ENCODE results near the gene NATD1. TPM values are rescaled to one million over a fixed set of nuclear protein-coding genes. Genes with fewer than 3 reads are reported as not detected.
"Not testable (repeated sequence)": the region's sequence is repeated elsewhere in the genome, so short reads cannot be mapped to it uniquely, and the experiment has no call there.

NATD1 gene
- total RNA-seq, 2 experiments from 2014 or later, result 1.8 to 1.9 TPM

DNA sequence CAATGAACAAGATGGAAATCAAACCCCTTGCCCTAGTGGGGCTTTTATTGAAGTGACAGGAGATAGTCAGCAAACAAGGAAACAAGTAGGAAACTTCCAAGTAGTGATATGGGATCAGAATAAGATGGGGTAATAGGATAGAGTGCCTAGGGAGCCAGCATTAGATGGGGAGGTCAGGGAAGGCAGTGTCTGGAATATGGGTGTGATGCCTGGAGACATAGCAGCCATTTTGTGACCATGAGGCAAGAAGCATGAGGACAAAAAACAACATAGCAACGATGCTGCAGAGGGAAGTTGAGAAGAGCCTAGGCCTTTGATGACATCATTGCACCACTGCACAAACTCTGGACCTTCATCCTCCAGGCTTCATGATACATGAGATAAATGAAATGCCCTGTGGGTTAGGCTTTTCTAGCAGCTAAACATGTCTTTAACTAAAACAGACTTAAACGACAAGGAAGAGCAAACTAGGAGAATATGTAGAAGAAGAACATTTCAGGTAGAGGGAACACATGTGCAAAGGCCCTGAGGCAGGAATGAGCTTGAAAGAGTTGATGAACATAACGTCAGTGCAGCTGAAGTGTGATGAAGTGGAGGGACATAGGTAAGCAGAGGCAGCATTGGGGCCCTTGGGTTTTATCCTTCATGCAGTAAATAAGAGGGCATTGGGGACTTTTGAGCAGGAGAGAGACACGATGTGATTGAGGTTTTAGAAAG is 21.0 kb downstream of the NATD1 start:
- CTCF ChIA-PET, result interaction anchor here (0.7 kb wide), 1 partner anchor 756 kb away, joined by 3 read pairs; no protein-coding TSS in a partner anchor
- POLR2A ChIA-PET, result interaction anchor here (0.7 kb wide), 1 partner anchor 12 kb away, joined by 7 read pairs; no protein-coding TSS in a partner anchor

DNA sequence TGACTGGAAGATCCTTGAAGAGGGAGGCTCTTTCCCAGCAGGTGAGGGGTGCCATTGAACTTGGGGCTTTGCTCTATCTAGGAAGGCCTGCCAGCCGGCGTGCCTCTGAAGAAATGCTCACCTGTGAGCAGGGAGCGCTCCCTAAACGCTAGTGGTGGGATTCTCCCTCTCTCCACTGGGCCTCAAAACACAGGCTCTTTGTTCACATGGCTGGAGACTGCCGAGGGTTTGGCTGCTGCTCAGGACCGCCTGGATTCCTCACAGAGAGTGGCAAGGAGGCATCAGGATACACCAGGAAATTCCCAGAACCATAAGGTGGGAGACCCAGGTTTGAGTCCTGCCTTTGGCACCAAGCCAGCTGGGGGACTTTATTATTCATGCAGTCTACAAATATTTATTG is 21.7 kb downstream of the NATD1 start:
- CTCF ChIA-PET, result no interaction called here
- POLR2A ChIA-PET, result no interaction called here

DNA sequence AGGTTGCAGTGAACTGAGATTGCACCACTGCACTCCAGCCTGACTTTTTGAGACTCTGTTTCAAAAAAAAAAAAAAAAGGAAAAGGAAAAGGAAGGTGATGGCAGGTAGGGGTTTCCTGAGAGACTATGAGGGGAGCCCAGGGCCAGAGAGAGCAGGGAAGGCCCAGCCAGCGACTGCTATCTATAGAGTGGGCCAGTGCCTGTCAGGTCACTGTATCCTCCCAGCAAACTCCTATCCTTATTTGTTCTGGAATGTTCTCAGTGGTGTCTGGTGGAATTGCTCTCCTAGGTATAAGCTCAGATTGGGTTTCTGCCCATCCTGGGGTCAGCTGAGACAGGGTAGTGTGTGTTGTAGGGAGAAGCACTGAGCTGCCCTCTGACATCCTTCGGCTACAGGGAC is 24.4 kb downstream of the NATD1 start:
- CTCF ChIA-PET, result no interaction called here
- POLR2A ChIA-PET, result interaction anchor here (0.6 kb wide), 1 partner anchor 48 kb away, joined by 4 read pairs; no protein-coding TSS in a partner anchor

DNA sequence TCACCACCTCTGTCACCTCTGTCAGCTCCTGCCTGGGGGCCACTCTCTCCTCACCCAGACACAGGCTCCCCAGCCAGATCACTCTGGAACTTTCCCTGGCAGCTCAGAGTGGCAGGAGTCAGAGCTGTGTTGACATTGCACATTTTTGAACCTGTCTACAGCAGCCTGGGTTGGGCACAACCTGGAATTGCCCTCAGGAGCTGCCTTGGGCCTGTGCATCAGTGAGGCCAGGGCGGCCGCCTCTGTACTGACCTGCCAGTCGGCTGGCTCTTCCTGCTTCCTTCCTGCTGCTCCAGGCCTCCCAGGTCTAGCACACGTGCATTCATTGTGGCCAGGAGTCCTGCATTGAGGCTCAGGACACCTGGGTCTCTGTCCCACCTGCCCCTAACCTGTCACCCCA is 25.1 kb downstream of the NATD1 start:
- ChIA-PET POLR2A (no interaction called here), CTCF (no interaction called here)

DNA sequence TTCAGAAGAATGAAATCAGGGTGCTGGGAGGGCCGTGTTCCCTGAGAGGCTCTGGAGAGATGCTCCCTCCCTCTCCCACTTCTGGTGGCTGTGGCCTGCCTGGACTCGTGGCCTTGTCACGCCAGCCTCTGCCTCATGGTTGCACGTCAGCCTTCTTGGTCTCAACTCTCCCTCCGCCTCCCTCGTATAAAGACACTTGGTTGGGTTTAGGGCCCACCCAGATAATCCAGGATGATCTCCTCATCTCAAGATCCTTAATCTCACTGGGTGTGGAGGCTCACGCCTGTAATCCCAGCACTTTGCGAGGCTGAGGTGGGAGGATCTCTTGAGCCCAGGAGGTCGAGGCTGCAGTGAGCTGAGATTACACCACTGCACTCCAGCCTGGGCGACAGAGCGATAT is 25.9 kb downstream of the NATD1 start:
- POLR2A ChIA-PET, result not testable (repeated sequence)

DNA sequence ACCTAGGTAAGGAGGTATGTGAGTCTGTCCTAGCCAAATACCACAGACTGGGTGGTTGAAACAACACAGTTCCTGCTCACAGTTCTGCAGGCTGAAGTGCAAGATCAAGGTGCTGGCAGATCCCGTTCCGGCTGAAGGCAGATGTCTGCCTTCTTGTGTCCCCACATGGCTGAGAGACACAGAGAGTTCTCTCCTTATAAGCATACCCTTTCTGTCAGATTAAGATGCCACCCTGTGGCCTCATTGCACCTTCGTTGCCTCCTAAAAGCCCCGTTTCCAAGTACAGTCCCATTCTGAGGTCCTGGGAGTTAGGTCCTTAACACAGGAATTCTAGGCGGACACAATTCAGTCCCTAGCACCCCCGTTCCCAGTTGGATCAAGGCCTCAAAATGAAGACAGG is 30.1 kb downstream of the NATD1 start:
- POLR2A ChIA-PET, result no interaction called here
- CTCF ChIA-PET, result interaction anchor here (0.6 kb wide), 1 partner anchor 34 kb away, joined by 3 read pairs; no protein-coding TSS in a partner anchor

More for the DNA sequence above, 25.9 kb downstream of the NATD1 start:
- CTCF ChIA-PET, result not testable (repeated sequence)

DNA sequence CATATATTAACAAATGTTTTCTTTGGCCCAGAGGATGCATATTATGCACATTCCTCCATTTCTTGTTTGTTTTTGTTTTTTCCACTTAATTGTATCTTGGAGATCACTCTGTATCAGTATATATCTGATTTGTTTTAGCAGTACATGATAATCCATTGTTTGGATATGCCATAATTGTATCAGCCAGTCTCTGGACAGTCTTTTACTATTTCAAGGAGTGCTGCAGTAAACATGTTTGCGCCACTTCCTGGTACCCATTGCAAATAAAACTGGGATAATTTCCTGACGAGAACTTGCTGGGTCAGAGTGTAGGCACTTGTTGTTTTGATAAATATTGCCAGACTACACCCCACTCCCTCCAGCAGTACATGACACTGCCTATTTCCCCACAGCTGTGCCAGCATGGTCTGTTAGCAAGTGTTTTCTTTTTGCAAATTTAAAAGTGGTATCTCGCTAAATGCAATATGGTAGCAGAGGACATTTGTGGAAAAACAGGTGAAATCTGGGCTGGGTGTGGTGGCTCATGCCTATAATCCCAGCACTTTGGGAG is 34.3 kb downstream of the NATD1 start:
- ChIA-PET POLR2A (no interaction called here), CTCF (no interaction called here)

DNA sequence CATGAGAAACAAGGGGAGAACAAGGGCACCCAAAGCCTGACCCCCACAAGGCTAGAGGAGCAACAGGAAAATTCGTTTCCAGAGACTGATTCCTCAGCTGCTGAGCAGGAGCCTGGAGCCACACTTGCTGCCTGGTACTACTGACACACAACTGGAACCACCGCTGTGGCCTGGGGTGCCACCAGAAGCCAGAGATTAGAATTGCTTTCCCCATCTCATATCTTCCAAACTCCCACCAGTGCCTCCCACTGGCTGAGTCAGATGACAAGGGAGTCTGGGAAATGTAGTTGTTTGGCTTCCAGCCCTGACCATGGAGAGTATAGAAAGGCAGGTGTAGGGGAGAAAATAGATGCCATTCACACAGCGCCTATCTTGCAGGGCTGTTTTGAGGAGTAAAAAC is 35.1 kb downstream of the NATD1 start:
- CTCF ChIA-PET, result interaction anchor here (1.9 kb wide), 1 partner anchor 62 kb away, joined by 6 read pairs; no protein-coding TSS in a partner anchor

DNA sequence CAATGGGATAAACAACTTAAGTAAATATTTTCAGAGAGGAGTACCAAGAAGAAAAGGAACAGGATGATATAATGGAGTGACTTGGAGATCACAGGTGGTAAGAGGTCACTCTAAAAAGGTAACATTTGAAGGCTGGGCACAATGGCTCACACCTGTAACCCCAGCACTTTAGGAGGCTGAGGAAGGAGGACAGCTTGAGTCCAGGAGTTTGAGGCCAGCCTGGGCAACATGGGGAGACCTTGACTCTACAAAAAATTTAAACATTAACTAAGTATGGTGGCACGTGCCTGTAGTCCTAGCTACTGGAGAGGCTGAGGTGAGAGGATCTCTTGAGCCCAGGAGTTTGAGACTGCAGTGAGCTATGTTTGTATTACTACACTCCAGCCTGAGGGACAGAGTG is 35.9 kb downstream of the NATD1 start:
- ChIA-PET POLR2A (no interaction called here), CTCF (interaction anchor here (1.9 kb wide), 1 partner anchor 62 kb away, joined by 6 read pairs; no protein-coding TSS in a partner anchor)

More for the DNA sequence above, 35.1 kb downstream of the NATD1 start:
- POLR2A ChIA-PET, result no interaction called here

DNA sequence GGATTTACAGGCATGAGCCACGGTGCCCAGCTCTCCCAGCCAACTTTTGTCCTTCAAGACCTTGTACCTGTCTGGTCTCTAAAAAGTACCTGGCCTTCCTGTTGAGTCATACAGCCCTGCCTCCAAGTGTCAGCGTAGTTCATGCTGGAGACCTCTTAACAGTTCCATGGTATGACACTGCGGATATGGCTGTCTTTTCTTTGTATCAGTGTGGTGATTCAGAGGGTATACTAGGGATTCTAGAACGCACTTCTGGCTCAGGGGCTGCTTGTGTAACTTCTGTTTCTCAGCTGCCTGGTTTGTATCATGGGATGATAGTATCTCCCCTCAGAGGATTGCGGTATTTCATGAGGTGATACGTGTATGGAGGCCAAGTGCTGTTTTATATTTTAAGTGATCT is 37.3 kb downstream of the NATD1 start:
- CTCF ChIA-PET, result interaction anchor here (1.2 kb wide), 1 partner anchor 63 kb away, joined by 3 read pairs; no protein-coding TSS in a partner anchor
- POLR2A ChIA-PET, result no interaction called here

DNA sequence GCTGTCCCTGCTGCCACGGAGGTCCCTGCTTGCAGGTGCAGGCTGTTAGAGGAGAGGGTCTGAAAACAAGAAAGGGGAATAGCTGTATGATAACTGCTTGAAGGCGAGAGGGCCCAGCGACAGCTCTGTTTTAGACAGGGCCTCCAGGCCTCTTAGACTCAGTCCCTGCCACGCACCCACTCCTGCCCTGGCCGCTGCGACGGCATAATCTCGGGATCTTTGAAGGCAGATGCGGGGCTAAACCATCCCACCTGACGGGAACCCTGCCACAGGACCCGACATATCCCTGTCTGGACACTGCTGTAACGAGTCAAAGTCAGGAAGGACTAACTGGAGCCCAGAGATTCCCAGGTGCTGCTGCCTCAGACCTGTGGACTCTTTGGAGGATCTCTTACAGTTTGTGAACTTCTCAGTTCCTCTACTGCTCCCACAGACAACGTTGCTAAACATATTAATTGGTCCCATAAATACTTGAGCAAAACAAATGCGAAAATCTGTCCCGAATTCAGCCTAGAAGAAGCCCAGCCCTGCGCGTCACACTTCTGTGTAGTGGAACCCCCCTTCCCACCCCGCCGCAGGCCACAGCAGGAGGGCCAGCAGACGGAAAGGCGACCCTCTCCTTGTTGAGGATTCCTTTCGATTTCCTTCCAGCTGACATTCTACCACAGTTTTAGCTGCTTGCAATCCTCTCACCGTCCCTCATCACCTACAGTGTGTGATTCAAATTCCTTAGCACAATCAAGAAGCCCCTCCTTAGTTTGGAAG is 38.3 kb downstream of the NATD1 start:
- CTCF ChIA-PET, result interaction anchor here (1.2 to 1.4 kb wide), 2 partner anchors 64 to 116 kb away, joined by 3 read pairs; no protein-coding TSS in a partner anchor
- POLR2A ChIA-PET, result interaction anchor here (1.0 kb wide), 1 partner anchor 61 kb away, joined by 3 read pairs; no protein-coding TSS in a partner anchor

DNA sequence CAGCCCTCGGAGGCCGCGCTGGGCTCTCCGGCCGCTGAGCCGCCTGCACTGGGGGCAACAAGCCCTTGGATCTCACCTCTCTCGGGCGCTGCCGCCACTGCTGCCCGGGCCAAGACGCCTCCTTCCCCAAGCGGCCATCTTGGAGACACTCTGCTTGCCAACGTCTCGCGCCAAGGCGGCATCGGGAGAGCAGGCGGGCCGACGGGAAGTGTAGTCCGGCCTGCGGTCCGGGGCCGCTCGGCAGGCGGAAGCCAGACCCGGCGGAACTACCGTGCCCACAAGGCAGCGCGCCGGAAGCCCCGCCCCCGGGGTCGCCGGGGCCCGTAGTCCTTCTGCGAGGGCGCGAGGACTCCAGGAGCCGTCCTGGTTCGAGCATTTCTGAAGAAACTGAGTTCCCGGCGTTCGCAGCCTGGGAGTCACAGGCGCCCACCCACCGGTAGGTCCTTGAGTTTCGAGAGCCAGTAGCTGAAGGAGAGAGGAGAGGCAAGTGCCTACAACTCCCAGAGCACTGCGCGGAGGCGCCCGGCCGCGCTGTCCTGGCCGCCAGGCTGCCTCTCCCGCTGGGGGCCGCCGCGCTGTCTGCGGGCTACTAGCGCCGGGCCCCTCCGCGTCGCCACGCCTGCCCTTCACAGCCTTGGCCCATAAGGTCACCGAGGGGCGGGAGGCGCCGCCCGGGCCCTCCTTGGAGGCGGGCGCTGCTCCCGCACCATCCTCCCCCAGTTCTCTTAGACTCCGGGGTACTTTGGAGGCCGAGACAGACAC is 39.0 kb downstream of the NATD1 start, which contains the start of gene TMEM11:
TMEM11 (minus strand) TSS at position 147 of the 762 bp plus-strand sequence; CDS start at position 138, 9 bp downstream.
- ChIA-PET POLR2A (interaction anchor here (1.0 kb wide), 2 partner anchors 62 to 74 kb away, joined by 3 read pairs; no protein-coding TSS in a partner anchor), CTCF (interaction anchor here (1.4 kb wide), 1 partner anchor 115 kb away, joined by 3 read pairs; no protein-coding TSS in a partner anchor)

DNA sequence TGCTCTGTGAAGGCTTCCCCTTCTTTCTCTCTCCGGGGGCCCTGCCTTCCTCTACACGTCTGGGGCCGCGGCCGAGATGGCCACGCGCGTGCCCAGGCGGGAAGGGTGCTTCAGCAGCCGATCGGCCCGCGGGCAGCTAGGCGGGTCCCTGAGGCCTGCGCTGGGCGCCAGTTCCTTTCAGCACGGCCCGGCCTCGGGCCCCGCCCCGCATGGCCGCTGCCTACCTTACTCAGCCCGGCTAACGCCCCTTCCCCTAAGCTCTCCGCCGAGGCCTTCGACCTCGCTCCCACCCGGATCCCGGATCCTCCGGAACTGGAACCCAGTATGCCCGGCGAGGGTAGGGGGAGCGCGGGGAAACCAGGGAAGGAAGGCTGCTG is 39.6 kb downstream of the NATD1 start:
- ChIA-PET POLR2A (interaction anchor here (1.0 kb wide), 2 partner anchors 62 to 75 kb away, joined by 3 read pairs; no protein-coding TSS in a partner anchor), CTCF (interaction anchor here (1.2 to 1.4 kb wide), 2 partner anchors 10 to 114 kb away, joined by 3 to 4 read pairs; no protein-coding TSS in a partner anchor)

DNA sequence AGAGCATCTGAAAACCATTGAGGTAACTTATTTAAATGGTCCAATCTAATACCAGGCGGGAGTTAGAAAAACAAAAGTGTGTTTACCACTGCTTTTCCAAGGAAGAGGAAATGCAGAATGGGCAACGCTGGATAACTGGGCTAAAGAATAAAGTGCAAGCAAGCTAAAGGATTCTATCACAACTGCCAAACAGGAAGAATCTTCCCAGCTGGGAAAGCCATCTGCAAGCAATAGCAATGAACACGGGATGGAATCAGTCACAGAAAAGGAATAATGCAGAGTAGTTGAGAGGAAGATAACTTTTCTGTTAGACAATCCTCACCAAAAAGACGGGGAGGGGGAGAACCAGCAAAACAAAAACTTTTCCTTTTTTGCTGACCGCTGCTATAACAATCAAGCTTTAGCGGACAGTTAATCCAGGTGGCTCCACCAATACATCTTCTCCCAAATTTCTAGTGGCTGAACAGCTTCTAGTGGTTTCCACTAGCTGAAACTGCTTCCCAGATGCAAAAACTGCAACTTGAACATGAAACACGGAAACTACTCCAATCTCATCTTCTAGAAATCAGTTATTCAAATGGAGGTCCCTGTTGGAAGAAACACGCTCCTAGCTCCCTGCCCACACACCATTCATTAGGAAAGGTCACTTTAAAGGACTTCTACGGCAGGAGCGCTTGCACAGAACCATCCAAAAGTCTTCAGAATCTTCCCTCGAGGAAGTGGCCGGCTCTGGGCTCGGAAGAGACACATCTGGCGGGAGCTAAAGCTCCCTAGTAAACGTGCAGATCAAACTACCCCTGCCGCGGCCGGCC is 40.2 kb downstream of the NATD1 start:
- CTCF ChIA-PET, result interaction anchor here (1.2 kb wide), 1 partner anchor 9 kb away, joined by 4 read pairs; no protein-coding TSS in a partner anchor
- POLR2A ChIA-PET, result interaction anchor here (1.0 kb wide), 2 partner anchors 55 to 75 kb away, joined by 3 read pairs; no protein-coding TSS in a partner anchor

DNA sequence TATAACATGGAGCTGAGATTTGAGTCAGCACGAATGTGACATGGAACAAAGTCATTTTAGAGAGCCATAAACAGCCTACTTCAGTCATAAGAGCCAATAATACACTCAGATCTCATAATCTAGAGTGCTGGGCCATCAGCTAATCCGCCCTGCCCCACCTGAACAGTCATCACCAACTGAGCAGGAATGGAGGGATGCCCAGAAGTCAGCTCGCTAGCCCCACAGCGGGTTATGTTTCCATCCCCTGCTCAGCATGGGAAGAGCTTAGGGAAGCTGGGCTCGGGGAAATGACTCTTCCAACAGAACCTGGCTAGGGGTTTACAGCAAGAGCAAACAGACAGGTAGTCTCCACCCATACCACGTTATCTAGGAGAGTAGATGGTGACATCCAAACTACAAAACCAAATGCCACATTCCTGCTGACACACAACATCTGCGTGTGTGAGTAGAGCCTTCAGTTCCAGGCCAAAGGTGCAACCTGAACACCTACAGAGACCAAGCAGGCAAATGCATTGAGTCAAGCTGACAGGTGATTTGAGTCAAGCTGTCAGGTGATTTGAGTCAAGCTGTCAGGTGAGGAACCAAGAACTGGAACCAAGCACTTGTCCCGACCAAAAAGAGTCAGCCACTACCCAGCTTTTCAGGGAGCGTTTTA is 41.3 kb downstream of the NATD1 start:
- CTCF ChIA-PET, result interaction anchor here (1.9 kb wide), 1 partner anchor 84 kb away, joined by 5 read pairs; no protein-coding TSS in a partner anchor
- POLR2A ChIA-PET, result interaction anchor here (0.8 to 1.0 kb wide), 3 partner anchors 54 to 169 kb away, joined by 3 to 4 read pairs (median 3); partner anchors contain the start of gene USP22

DNA sequence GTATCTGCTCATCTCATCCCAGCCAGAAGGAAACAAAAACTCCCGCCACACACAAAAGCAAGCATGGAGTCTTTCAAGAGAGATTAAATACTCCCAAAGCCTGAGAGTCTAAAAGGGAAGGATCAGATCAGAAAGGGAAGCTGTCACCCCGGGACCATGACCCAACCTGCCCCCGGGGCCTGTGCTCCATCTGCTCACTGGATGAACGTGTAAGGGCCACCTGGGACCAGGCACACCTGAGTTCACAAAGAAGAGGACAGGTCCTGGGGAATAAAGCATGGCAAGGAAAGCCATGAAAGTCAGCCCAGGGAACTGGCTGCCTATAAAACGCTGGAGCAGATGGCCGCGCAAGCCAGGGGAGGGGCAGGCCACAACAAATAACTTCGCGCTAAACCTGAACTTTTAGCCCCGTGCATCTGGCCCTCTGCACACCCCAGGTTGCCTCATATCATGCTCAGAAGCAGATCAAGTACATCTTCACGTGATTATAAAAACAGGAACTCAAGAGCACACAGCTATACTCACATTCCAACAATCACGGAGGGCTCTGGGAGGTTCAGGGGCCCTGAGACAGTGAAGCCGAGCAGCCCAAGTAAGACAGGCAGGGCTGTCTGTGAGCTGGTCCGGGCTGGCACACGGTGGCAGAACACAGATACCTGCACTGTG is 42.7 kb downstream of the NATD1 start:
- POLR2A ChIA-PET, result no interaction called here
- CTCF ChIA-PET, result interaction anchor here (1.1 to 1.9 kb wide), 2 partner anchors 82 to 91 kb away, joined by 3 to 5 read pairs; no protein-coding TSS in a partner anchor

Data from activated CD8-positive, alpha-beta memory T cell treated with anti-CD3 and anti-CD28 coated beads for 36 hours (primary cell).